HEK293T (cell line): ENCODE measurements around the gene WDR93.

Source experiments
- ARNT ChIP-seq: fragments of 450-650 bp; IDR thresholded peaks from 2 replicates; pipeline ENCODE4 v1.6.1; 2017; ENCODE audit warnings: mild to moderate bottlenecking
- BHLHE40 ChIP-seq: fragments of 450-650 bp; IDR thresholded peaks from 2 replicates; pipeline ENCODE4 v1.6.1; 2016; ENCODE audit warnings: mild to moderate bottlenecking, moderate library complexity, borderline replicate concordance
- CTBP1 ChIP-seq: fragments of 450-650 bp; IDR thresholded peaks from 2 replicates; pipeline ENCODE4 v1.6.1; 2016; ENCODE audit warnings: borderline replicate concordance
- FOXA1 ChIP-seq: fragments of 450-650 bp; IDR thresholded peaks from 2 replicates; pipeline ENCODE4 v1.6.1; 2016; ENCODE audit warnings: mild to moderate bottlenecking
- FOXK2 ChIP-seq: fragments of 450-650 bp; IDR thresholded peaks from 2 replicates; pipeline ENCODE4 v1.6.1; 2016; ENCODE audit warnings: mild to moderate bottlenecking
- FOXM1 ChIP-seq: fragments of 450-650 bp; IDR thresholded peaks from 2 replicates; pipeline ENCODE4 v1.6.1; 2017; ENCODE audit warnings: mild to moderate bottlenecking, borderline replicate concordance
- HDGF ChIP-seq: fragments of 450-650 bp; IDR thresholded peaks from 2 replicates; pipeline ENCODE4 v1.6.1; 2017; ENCODE audit warnings: antibody characterized with exemption, borderline replicate concordance
- L3MBTL2 ChIP-seq: fragments of 450-650 bp; conservative IDR thresholded peaks from 2 replicates; pipeline ENCODE4 v1.6.1; 2016; ENCODE audit warnings: mild to moderate bottlenecking
- SP1 ChIP-seq: fragments of 450-650 bp; IDR thresholded peaks from 2 replicates; pipeline ENCODE4 v1.6.1; 2017
- SUZ12 ChIP-seq: fragments of 450-650 bp; IDR thresholded peaks from 2 replicates; pipeline ENCODE4 v1.6.1; 2016; ENCODE audit warnings: mild to moderate bottlenecking
- TARDBP ChIP-seq: fragments of 450-650 bp; IDR thresholded peaks from 2 replicates; pipeline ENCODE4 v1.6.1; 2016
- ZNF384 ChIP-seq: fragments of 450-650 bp; IDR thresholded peaks from 2 replicates; pipeline ENCODE4 v1.6.1; 2016

GRCh38 chr15:89673165-89673512 is 17.5 kb upstream of the WDR93 start:
- TF ChIP-seq TARDBP = no peak
- TF ChIP-seq ZNF384 = no peak
- TF ChIP-seq L3MBTL2 = no peak
- TF ChIP-seq FOXA1 = no peak
- no peak for TF ChIP-seq FOXM1
- TF ChIP-seq CTBP1 = no peak
- no peak for TF ChIP-seq SUZ12
- no peak for TF ChIP-seq SP1
- TF ChIP-seq FOXK2 = no peak
- no peak for TF ChIP-seq ARNT
- no peak for TF ChIP-seq BHLHE40
- TF ChIP-seq HDGF = no peak
